Memory B cell (primary cell): ENCODE measurements around the gene KHDC1L.

Experiments used
- ATAC-seq: fragments of 150-1000 bp; cut with Tn5 transposase; 2 replicates; pipeline ENCODE4 v1.10.0; 2021; ENCODE audit warnings: low read depth, mild to moderate bottlenecking, moderate library complexity
- DNase-seq, 2 donors: peaks; one replicate each; pipeline ENCODE4 v3.0.0; 2022; ENCODE audit warnings: low spot score in 2 of 2
- H3K27ac Mint-ChIP-seq: one replicate; pipeline ENCODE4 v1.8.0; 2022; ENCODE audit warnings: mild to moderate bottlenecking, moderate library complexity, mixed read lengths
- H3K27me3 Mint-ChIP-seq: one replicate; pipeline ENCODE4 v1.8.0; 2022; ENCODE audit warnings: mixed read lengths
- H3K36me3 Mint-ChIP-seq: one replicate; pipeline ENCODE4 v1.8.0; 2022; ENCODE audit warnings: mild to moderate bottlenecking, mixed read lengths
- H3K4me1 Mint-ChIP-seq: one replicate; pipeline ENCODE4 v1.8.0; 2022; ENCODE audit warnings: mixed read lengths
- H3K4me3 Mint-ChIP-seq: one replicate; pipeline ENCODE4 v1.8.0; 2022; ENCODE audit warnings: mild to moderate bottlenecking, moderate library complexity, mixed read lengths
- H3K9me3 Mint-ChIP-seq: one replicate; pipeline ENCODE4 v1.8.0; 2022; ENCODE audit warnings: mixed read lengths

The KHDC1L gene

GRCh38 chr6:73180763-73181619 is 44.3 kb downstream of the KHDC1L start:
- H3K36me3 Mint-ChIP-seq = no peaks in the 10 kb centered on the region
- DNase-seq = peak; percentile 18 to 41
- no peaks in the 10 kb centered on the region for H3K27me3 Mint-ChIP-seq
- peaks cover 12% of the 10 kb centered on the region for H3K4me1 Mint-ChIP-seq
- peak; percentile 83 for ATAC-seq
- no peak overlapping the region for H3K27ac Mint-ChIP-seq
- H3K9me3 Mint-ChIP-seq = no peaks in the 10 kb centered on the region
- H3K4me3 Mint-ChIP-seq = peak overlapping the region; percentile 80

DNA sequence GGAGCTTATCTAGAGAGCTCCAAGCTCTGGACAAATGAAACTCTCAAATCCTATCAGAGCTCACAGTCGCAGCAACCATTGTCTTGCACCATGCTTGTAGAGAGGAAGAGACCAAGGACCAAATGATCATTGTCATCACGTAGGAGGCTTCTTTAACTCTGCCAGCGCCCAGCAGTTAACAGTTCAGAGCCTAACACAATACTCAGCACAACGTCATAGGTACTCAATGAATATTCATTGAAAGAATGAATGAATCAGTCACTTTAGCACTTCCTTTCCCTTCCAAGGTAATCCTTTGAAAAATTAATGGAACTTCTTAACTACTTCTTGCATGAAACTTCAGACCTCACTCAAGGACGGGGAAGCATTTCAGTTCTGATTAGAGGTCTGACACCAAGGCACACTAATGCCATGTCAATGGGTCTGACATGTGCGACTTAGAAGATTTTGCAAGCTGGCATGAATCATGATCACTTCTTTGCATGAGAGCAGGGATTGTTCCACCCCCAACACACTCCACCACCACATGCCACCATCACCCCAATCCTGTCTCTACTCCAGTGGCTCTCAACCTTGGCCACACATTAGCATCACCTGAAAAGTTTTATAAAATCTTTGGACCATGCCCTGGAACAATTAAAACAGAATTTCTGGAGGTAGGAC is 45.1 kb downstream of the KHDC1L start:
- ATAC-seq = no peak
- H3K4me1 Mint-ChIP-seq = peaks cover 12% of the 10 kb centered on the region
- no peaks in the 10 kb centered on the region for H3K27me3 Mint-ChIP-seq
- no peaks in the 10 kb centered on the region for H3K36me3 Mint-ChIP-seq
- no peak for DNase-seq
- H3K9me3 Mint-ChIP-seq = no peaks in the 10 kb centered on the region
- no peak overlapping the region for H3K27ac Mint-ChIP-seq
- no peak overlapping the region for H3K4me3 Mint-ChIP-seq

DNA sequence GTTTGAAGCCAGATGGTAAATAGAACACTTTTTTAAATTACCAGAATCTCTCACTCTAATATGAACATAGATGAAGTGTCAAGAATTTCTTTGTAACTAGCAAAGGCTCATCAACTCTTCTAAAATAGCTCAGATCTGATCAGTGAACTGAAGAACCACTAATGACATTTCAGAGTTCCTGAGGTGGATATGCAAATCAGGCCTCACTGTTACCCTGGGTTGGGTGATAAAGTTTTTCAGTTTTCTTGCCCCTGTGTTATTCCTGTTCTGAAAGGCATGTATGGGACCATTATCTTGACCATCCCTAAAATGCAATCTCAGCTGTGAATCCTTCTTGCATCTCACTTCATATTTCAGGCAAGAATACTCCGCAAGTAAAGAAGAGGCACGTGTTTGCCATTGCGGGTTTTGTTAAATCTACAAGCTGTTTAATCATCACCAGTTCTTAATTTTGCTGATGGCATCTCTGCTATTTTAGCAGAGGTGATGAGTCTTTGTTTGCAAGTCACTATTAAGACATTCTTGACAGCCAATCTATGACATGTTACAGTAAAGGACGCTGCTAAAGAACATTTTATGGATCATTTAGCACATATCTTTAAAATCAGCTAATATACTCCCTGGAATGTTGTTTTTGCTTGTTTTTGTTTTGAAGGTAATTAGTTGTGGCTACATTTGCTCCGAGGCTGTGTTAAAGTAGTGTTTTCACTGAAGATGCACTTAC is 47.9 kb downstream of the KHDC1L start:
- Mint-ChIP-seq H3K4me3 (no peak overlapping the region), H3K27ac (no peak overlapping the region), H3K4me1 (peaks cover 12% of the 10 kb centered on the region), H3K27me3 (no peaks in the 10 kb centered on the region), H3K9me3 (no peaks in the 10 kb centered on the region), H3K36me3 (no peaks in the 10 kb centered on the region)
- DNase-seq = no peak
- ATAC-seq = peak; percentile 51

DNA sequence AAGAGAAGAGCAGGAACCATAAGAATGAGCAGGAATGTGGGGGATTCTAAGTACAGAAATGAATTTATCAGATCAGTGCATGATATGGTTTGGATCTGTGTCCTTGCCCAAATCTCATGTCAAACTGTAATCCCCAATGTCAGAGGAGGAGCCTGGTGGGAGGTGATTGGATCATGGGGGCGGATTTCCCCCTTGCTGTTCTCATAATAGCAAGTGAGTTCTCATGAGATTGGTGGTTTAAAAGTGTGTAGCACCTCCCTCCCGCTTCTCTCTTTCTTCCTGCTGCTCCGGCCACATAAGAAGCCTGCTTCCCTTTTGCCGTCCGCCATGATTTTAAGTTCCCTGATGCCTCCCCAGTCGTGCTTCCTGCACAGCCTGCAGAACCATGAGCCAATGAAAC is 49.2 kb downstream of the KHDC1L start:
- H3K4me1 Mint-ChIP-seq = peaks cover 12% of the 10 kb centered on the region
- no peaks in the 10 kb centered on the region for H3K27me3 Mint-ChIP-seq
- no peak for DNase-seq
- H3K9me3 Mint-ChIP-seq = no peaks in the 10 kb centered on the region
- H3K27ac Mint-ChIP-seq = no peak overlapping the region
- no peaks in the 10 kb centered on the region for H3K36me3 Mint-ChIP-seq
- no peak for ATAC-seq
- H3K4me3 Mint-ChIP-seq = no peak overlapping the region

- Mint-ChIP-seq H3K27me3 (no peaks in the 10 kb centered on the region), H3K9me3 (no peaks in the 10 kb centered on the region), H3K4me3 (no peak overlapping the region), H3K36me3 (peaks cover 1% of the 10 kb centered on the region), H3K27ac (no peak overlapping the region), H3K4me1 (peaks cover 5% of the 10 kb centered on the region)
- ATAC-seq (no peak), DNase-seq (no peak)
Measured at GRCh38 chr6:73174646-73175045, 50.6 kb downstream of the KHDC1L start.
